ENCODE results near the gene HIC2.

HIC2 gene

DNA sequence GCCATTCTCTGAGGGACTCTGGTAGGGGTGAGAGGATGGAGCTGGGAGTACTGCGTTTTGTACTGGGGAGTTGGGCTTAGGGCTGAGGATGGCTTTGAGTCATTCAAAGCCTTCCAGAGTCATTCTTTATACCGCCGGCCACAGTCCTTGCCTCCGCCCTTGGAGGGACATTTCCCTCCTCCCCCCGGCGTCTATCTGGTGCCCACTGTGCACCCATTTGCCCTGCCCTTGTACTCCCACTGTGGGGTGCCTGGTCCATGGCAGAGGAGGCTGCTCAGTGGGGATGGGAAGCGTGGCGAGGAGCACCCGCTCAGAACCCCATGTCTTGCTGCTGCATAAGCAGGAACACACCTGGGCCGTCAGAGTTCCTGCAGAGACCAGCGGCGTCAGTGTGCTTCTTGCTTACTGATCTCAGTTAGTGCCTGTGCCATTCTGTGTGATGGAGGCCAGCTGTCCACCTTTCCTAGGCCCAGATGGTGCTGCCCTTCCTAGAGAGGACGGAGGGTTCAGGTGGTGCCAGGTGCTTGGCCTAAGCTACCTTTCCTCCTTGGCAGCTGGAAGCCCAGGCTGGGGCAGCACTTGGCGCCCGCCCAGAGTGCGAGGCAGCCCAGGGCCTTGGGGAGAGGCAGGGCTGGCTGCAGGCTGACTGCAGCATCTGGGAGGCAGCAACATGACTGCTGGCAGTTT lies 26.7 kb downstream of the HIC2 start:
- Histone ChIP-seq H2BK15ac (replicated peaks; ENCODE audit: low read depth) (no peak overlapping the region), H3K36me3 (ENCODE audit: control insufficient read depth, insufficient read depth, low read length) (peaks cover 10% of the 10 kb centered on the region), H3K56ac (ENCODE audit: low read length) (no peak overlapping the region), H3K79me1 (ENCODE audit: low read length) (peaks cover 18% of the 10 kb centered on the region), H3K23ac (ENCODE audit: low read length) (peak overlapping the region; percentile 74), H3K18ac (ENCODE audit: low read length) (no peak overlapping the region), H2BK5ac (ENCODE audit: low read length) (no peak overlapping the region), H3K4me2 (ENCODE audit: low read length) (no peak overlapping the region), H3K9ac (ENCODE audit: low read length) (no peak overlapping the region), H3K4me3 (ENCODE audit: low read length) (no peak overlapping the region), H3K79me2 (ENCODE audit: control insufficient read depth, insufficient read depth, low read length) (peaks cover 3% of the 10 kb centered on the region), H4K5ac (ENCODE audit: low read length) (no peak overlapping the region), H2AK5ac (ENCODE audit: low read length) (no peak overlapping the region), H3K27ac (ENCODE audit: low read depth, low read length) (no peak overlapping the region), H3K4me1 (ENCODE audit: control insufficient read depth, low read depth, low read length) (no peaks in the 10 kb centered on the region), H4K8ac (ENCODE audit: low read depth, low read length) (no peak overlapping the region), H3K4ac (ENCODE audit: low read depth, low read length) (no peak overlapping the region), H3K27me3 (ENCODE audit: insufficient read depth, low read length, poor library complexity) (no peaks in the 10 kb centered on the region), H2BK120ac (ENCODE audit: low read depth, low read length) (no peak overlapping the region)
- WGBS (ENCODE audit: extremely low coverage, insufficient coverage, low lambda C conversion rate) = no CpG with 5 or more reads among the region's 16 CpGs
- no peak for DNase-seq

DNA sequence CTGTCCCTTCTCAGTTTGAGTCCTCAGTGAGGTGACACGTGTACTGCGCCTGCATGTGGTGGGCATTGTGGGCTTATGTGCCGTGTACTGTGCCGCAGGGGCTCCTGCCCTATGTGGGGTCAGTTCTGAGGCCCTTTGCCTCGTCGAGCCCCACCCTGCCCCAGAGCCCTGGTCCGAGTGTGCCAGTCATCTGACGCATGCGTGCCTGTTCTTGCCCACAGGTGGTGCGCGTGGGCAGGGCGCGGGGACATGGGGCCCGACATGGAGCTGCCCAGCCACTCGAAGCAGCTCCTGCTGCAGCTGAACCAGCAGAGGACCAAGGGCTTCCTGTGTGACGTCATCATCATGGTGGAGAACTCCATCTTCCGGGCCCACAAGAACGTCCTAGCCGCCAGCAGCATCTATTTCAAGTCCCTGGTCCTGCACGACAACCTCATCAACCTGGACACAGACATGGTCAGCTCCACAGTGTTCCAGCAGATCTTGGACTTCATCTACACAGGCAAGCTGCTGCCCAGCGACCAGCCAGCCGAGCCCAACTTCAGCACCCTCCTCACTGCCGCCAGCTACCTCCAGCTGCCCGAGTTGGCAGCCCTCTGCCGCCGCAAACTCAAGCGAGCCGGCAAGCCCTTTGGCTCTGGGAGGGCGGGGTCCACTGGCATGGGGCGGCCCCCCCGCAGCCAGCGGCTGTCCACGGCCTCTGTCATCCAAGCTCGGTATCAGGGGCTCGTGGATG lies 27.7 kb downstream of the HIC2 start:
- Histone ChIP-seq H2BK15ac (replicated peaks; ENCODE audit: low read depth) (no peak overlapping the region), H3K23ac (ENCODE audit: low read length) (no peak overlapping the region), H3K56ac (ENCODE audit: low read length) (no peak overlapping the region), H2BK5ac (ENCODE audit: low read length) (no peak overlapping the region), H3K4me3 (ENCODE audit: low read length) (no peak overlapping the region), H3K4me2 (ENCODE audit: low read length) (no peak overlapping the region), H3K27me3 (ENCODE audit: insufficient read depth, low read length, poor library complexity) (no peaks in the 10 kb centered on the region), H3K4ac (ENCODE audit: low read depth, low read length) (no peak overlapping the region), H2BK120ac (ENCODE audit: low read depth, low read length) (no peak overlapping the region), H3K36me3 (ENCODE audit: control insufficient read depth, insufficient read depth, low read length) (peaks cover 10% of the 10 kb centered on the region), H2AK5ac (ENCODE audit: low read length) (no peak overlapping the region), H3K79me2 (ENCODE audit: control insufficient read depth, insufficient read depth, low read length) (peaks cover 3% of the 10 kb centered on the region), H4K8ac (ENCODE audit: low read depth, low read length) (no peak overlapping the region), H3K4me1 (ENCODE audit: control insufficient read depth, low read depth, low read length) (no peaks in the 10 kb centered on the region), H3K27ac (ENCODE audit: low read depth, low read length) (no peak overlapping the region), H3K18ac (ENCODE audit: low read length) (no peak overlapping the region), H3K9ac (ENCODE audit: low read length) (no peak overlapping the region), H4K5ac (ENCODE audit: low read length) (no peak overlapping the region), H3K79me1 (ENCODE audit: low read length) (peaks cover 18% of the 10 kb centered on the region)
- DNase-seq = no peak
- no CpG with 5 or more reads among the region's 35 CpGs for WGBS (ENCODE audit: extremely low coverage, insufficient coverage, low lambda C conversion rate)

DNA sequence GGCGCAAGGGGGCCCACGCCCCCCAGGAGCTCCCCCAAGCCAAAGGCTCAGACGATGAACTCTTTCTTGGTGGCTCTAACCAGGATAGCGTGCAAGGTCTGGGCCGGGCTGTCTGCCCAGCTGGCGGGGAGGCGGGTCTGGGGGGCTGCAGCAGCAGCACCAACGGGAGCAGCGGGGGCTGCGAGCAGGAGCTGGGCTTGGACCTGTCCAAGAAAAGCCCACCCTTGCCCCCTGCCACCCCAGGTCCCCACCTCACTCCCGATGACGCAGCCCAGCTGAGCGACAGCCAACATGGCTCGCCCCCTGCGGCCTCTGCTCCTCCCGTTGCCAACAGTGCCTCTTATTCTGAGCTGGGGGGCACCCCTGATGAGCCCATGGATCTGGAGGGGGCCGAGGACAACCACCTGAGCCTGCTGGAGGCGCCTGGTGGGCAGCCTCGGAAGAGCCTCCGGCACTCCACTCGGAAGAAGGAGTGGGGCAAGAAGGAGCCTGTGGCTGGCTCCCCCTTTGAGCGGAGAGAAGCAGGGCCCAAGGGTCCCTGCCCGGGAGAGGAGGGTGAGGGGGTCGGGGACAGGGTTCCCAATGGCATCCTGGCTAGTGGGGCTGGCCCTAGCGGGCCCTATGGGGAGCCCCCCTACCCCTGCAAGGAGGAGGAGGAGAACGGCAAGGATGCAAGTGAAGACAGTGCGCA lies 28.4 kb downstream of the HIC2 start:
- H4K8ac ChIP-seq (ENCODE audit: low read depth, low read length) = no peak overlapping the region
- no peak overlapping the region for H3K18ac ChIP-seq (ENCODE audit: low read length)
- no peak overlapping the region for H3K23ac ChIP-seq (ENCODE audit: low read length)
- no peak overlapping the region for H3K4me2 ChIP-seq (ENCODE audit: low read length)
- peaks cover 3% of the 10 kb centered on the region for H3K79me2 ChIP-seq (ENCODE audit: control insufficient read depth, insufficient read depth, low read length)
- H3K27ac ChIP-seq (ENCODE audit: low read depth, low read length) = no peak overlapping the region
- DNase-seq = no peak
- no peak overlapping the region for H2BK5ac ChIP-seq (ENCODE audit: low read length)
- no peak overlapping the region for H4K5ac ChIP-seq (ENCODE audit: low read length)
- peaks cover 19% of the 10 kb centered on the region for H3K79me1 ChIP-seq (ENCODE audit: low read length)
- no peaks in the 10 kb centered on the region for H3K27me3 ChIP-seq (ENCODE audit: insufficient read depth, low read length, poor library complexity)
- peaks cover 10% of the 10 kb centered on the region for H3K36me3 ChIP-seq (ENCODE audit: control insufficient read depth, insufficient read depth, low read length)
- H3K4me3 ChIP-seq (ENCODE audit: low read length) = no peak overlapping the region
- H3K9ac ChIP-seq (ENCODE audit: low read length) = no peak overlapping the region
- WGBS (ENCODE audit: extremely low coverage, insufficient coverage, low lambda C conversion rate) = no CpG with 5 or more reads among the region's 27 CpGs
- H3K4me1 ChIP-seq (ENCODE audit: control insufficient read depth, low read depth, low read length) = no peaks in the 10 kb centered on the region
- no peak overlapping the region for H3K4ac ChIP-seq (ENCODE audit: low read depth, low read length)
- H3K56ac ChIP-seq (ENCODE audit: low read length) = no peak overlapping the region
- H2BK15ac ChIP-seq (replicated peaks; ENCODE audit: low read depth) = no peak overlapping the region
- no peak overlapping the region for H2AK5ac ChIP-seq (ENCODE audit: low read length)
- no peak overlapping the region for H2BK120ac ChIP-seq (ENCODE audit: low read depth, low read length)

- Histone ChIP-seq H3K56ac (ENCODE audit: low read length) (no peak overlapping the region), H3K79me1 (ENCODE audit: low read length) (peaks cover 19% of the 10 kb centered on the region), H3K36me3 (ENCODE audit: control insufficient read depth, insufficient read depth, low read length) (peaks cover 10% of the 10 kb centered on the region), H2AK5ac (ENCODE audit: low read length) (no peak overlapping the region), H3K4me3 (ENCODE audit: low read length) (no peak overlapping the region), H2BK120ac (ENCODE audit: low read depth, low read length) (no peak overlapping the region), H3K27ac (ENCODE audit: low read depth, low read length) (no peak overlapping the region), H3K79me2 (ENCODE audit: control insufficient read depth, insufficient read depth, low read length) (peaks cover 3% of the 10 kb centered on the region), H3K18ac (ENCODE audit: low read length) (no peak overlapping the region), H4K8ac (ENCODE audit: low read depth, low read length) (no peak overlapping the region), H3K23ac (ENCODE audit: low read length) (no peak overlapping the region), H2BK5ac (ENCODE audit: low read length) (no peak overlapping the region), H4K5ac (ENCODE audit: low read length) (no peak overlapping the region), H3K4ac (ENCODE audit: low read depth, low read length) (no peak overlapping the region), H3K4me1 (ENCODE audit: control insufficient read depth, low read depth, low read length) (no peaks in the 10 kb centered on the region), H3K4me2 (ENCODE audit: low read length) (no peak overlapping the region), H2BK15ac (replicated peaks; ENCODE audit: low read depth) (no peak overlapping the region), H3K9ac (ENCODE audit: low read length) (no peak overlapping the region), H3K27me3 (ENCODE audit: insufficient read depth, low read length, poor library complexity) (no peaks in the 10 kb centered on the region)
- no peak for DNase-seq
- WGBS (ENCODE audit: extremely low coverage, insufficient coverage, low lambda C conversion rate) = no CpG with 5 or more reads among the region's 49 CpGs
Measured at GRCh38 chr22:21446128-21446826, 29.1 kb downstream of the HIC2 start.

- no peak overlapping the region for H4K8ac ChIP-seq (ENCODE audit: low read depth, low read length)
- no peak overlapping the region for H3K4me2 ChIP-seq (ENCODE audit: low read length)
- H2BK120ac ChIP-seq (ENCODE audit: low read depth, low read length) = no peak overlapping the region
- no peak overlapping the region for H2BK15ac ChIP-seq (replicated peaks; ENCODE audit: low read depth)
- no peak overlapping the region for H3K56ac ChIP-seq (ENCODE audit: low read length)
- no peaks in the 10 kb centered on the region for H3K4me1 ChIP-seq (ENCODE audit: control insufficient read depth, low read depth, low read length)
- H4K5ac ChIP-seq (ENCODE audit: low read length) = no peak overlapping the region
- no peak for DNase-seq
- peaks cover 22% of the 10 kb centered on the region for H3K79me1 ChIP-seq (ENCODE audit: low read length)
- H3K23ac ChIP-seq (ENCODE audit: low read length) = no peak overlapping the region
- H3K4ac ChIP-seq (ENCODE audit: low read depth, low read length) = no peak overlapping the region
- H3K18ac ChIP-seq (ENCODE audit: low read length) = no peak overlapping the region
- H3K36me3 ChIP-seq (ENCODE audit: control insufficient read depth, insufficient read depth, low read length) = peaks cover 10% of the 10 kb centered on the region
- no peaks in the 10 kb centered on the region for H3K27me3 ChIP-seq (ENCODE audit: insufficient read depth, low read length, poor library complexity)
- no CpG with 5 or more reads among the region's 33 CpGs for WGBS (ENCODE audit: extremely low coverage, insufficient coverage, low lambda C conversion rate)
- no peak overlapping the region for H2BK5ac ChIP-seq (ENCODE audit: low read length)
- H3K4me3 ChIP-seq (ENCODE audit: low read length) = no peak overlapping the region
- peaks cover 3% of the 10 kb centered on the region for H3K79me2 ChIP-seq (ENCODE audit: control insufficient read depth, insufficient read depth, low read length)
- no peak overlapping the region for H2AK5ac ChIP-seq (ENCODE audit: low read length)
- H3K27ac ChIP-seq (ENCODE audit: low read depth, low read length) = no peak overlapping the region
- no peak overlapping the region for H3K9ac ChIP-seq (ENCODE audit: low read length)
Measured at GRCh38 chr22:21446827-21447690, 29.9 kb downstream of the HIC2 start.
